Ishikawa (cell line): ENCODE measurements around the gene BDNF.

Experiments used
- CEBPB ChIP-seq: IDR thresholded peaks from 2 replicates; pipeline ENCODE4 v1.6.1; 2012
- CREB1 ChIP-seq: IDR thresholded peaks from 2 replicates; pipeline ENCODE4 v1.6.1; 2012; ENCODE audit warnings: low read depth
- EP300 ChIP-seq: IDR thresholded peaks from 2 replicates; pipeline ENCODE4 v1.6.1; 2012; ENCODE audit warnings: borderline replicate concordance
- FOXM1 ChIP-seq: IDR thresholded peaks from 2 replicates; pipeline ENCODE4 v1.6.1; 2012; ENCODE audit warnings: low read depth, borderline replicate concordance
- NFIC ChIP-seq: IDR thresholded peaks from 2 replicates; pipeline ENCODE4 v1.6.1; 2012
- RAD21 ChIP-seq: IDR thresholded peaks from 2 replicates; pipeline ENCODE4 v1.6.1; 2012; ENCODE audit warnings: low read depth
- TAF1 ChIP-seq: IDR thresholded peaks from 2 replicates; pipeline ENCODE4 v1.6.1; 2012; ENCODE audit warnings: low read depth, mild to moderate bottlenecking
- YY1 ChIP-seq: IDR thresholded peaks from 2 replicates; pipeline ENCODE4 v1.6.1; 2012; ENCODE audit warnings: low read depth
- TF ChIP-seq, protein P1 (sequence below): IDR thresholded peaks from 2 replicates; pipeline ENCODE4 v1.6.1; 2012; ENCODE audit warnings: low read depth, mild to moderate bottlenecking
- TF ChIP-seq, protein P2 (sequence below): IDR thresholded peaks from 2 replicates; pipeline ENCODE4 v1.6.1; 2012
- TF ChIP-seq, protein P3 (sequence below): IDR thresholded peaks from 2 replicates; pipeline ENCODE4 v1.6.1; 2012

DNA sequence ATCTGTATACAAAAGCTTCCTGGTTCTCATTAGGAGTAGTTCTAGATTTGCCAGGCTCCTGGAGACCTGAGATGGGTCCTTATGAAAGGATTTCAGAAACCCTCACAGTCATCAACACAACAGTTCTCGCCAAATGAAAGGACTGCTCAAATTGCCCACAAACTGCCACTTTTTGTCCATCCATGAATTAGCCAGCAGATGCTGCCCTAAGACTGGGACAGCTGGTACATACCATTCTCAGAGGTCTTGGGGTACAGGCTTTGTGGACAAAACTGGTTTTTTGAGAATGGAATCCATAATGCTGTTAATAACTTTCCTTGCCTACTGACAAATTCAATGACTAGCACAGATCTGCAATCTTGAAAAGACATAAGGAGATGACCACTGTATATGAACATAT is 23.4 kb upstream of the BDNF start:
- TF ChIP-seq, protein P1, sequence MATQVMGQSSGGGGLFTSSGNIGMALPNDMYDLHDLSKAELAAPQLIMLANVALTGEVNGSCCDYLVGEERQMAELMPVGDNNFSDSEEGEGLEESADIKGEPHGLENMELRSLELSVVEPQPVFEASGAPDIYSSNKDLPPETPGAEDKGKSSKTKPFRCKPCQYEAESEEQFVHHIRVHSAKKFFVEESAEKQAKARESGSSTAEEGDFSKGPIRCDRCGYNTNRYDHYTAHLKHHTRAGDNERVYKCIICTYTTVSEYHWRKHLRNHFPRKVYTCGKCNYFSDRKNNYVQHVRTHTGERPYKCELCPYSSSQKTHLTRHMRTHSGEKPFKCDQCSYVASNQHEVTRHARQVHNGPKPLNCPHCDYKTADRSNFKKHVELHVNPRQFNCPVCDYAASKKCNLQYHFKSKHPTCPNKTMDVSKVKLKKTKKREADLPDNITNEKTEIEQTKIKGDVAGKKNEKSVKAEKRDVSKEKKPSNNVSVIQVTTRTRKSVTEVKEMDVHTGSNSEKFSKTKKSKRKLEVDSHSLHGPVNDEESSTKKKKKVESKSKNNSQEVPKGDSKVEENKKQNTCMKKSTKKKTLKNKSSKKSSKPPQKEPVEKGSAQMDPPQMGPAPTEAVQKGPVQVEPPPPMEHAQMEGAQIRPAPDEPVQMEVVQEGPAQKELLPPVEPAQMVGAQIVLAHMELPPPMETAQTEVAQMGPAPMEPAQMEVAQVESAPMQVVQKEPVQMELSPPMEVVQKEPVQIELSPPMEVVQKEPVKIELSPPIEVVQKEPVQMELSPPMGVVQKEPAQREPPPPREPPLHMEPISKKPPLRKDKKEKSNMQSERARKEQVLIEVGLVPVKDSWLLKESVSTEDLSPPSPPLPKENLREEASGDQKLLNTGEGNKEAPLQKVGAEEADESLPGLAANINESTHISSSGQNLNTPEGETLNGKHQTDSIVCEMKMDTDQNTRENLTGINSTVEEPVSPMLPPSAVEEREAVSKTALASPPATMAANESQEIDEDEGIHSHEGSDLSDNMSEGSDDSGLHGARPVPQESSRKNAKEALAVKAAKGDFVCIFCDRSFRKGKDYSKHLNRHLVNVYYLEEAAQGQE, result no peak
- TF ChIP-seq RAD21, result no peak
- no peak for TF ChIP-seq EP300
- no peak for TF ChIP-seq TAF1
- no peak for TF ChIP-seq YY1
- no peak for TF ChIP-seq CEBPB
- TF ChIP-seq, protein P2, sequence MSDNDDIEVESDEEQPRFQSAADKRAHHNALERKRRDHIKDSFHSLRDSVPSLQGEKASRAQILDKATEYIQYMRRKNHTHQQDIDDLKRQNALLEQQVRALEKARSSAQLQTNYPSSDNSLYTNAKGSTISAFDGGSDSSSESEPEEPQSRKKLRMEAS, result no peak
- TF ChIP-seq NFIC, result no peak
- no peak for TF ChIP-seq FOXM1
- no peak for TF ChIP-seq CREB1
- TF ChIP-seq, protein P3, sequence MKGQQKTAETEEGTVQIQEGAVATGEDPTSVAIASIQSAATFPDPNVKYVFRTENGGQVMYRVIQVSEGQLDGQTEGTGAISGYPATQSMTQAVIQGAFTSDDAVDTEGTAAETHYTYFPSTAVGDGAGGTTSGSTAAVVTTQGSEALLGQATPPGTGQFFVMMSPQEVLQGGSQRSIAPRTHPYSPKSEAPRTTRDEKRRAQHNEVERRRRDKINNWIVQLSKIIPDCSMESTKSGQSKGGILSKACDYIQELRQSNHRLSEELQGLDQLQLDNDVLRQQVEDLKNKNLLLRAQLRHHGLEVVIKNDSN, result no peak
